PC-9 (cell line): ENCODE measurements around the gene GTF3C2.

Source experiments
- EZH2 ChIP-seq: fragments of 200-600 bp; sonication (generic); IDR thresholded peaks from 2 replicates; pipeline ENCODE4 v1.8.0; 2017; ENCODE audit warnings: antibody characterized with exemption, low read depth
- TF ChIP-seq, protein P1 (sequence below): fragments of 200-600 bp; sonication (generic); conservative IDR thresholded peaks from 2 replicates; pipeline ENCODE4 v1.6.1; 2017; ENCODE audit warnings: mixed run types, antibody characterized with exemption, mild to moderate bottlenecking, moderate library complexity

DNA sequence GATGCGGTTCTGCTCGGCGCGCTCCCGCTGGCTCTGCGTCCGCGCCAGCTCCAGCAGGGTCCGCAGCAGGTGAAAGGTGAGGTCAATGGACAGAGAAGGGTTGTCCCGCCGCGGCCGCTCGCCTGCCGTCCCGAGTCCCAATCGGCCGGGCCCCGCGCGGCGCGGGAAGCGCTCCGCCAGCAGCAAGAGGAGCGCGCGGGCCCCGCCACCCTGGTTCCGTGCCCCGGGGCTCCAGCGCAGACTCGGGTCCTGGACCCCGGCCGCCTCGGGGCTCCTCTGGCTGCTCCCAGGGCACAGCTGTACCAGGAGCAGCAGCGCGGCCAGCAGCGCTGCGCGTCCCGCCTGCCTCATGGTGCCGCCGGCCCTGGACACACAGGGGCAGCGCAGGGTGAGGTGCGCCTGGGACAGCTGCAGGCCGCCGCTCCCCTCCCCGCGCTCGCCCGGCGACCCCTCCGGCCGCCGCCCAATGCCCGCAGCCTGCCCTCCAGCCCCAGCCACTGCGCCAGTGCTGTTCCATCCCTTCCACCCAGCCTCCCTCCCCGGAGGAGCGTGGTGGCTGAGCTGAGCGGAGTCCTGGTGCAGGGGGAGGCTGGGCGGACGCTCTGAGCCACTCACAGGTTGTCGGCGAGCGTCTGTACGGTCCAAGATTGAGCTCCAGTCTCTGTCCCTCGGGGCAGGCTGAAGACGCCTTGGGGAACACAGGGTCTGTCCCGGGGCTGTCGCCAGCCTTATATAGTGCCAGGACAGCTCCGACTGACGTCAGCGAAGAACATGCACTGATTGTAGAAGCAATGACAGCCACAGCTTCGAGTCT, 48.8 kb downstream of the GTF3C2 start:
- TF ChIP-seq, protein P1, sequence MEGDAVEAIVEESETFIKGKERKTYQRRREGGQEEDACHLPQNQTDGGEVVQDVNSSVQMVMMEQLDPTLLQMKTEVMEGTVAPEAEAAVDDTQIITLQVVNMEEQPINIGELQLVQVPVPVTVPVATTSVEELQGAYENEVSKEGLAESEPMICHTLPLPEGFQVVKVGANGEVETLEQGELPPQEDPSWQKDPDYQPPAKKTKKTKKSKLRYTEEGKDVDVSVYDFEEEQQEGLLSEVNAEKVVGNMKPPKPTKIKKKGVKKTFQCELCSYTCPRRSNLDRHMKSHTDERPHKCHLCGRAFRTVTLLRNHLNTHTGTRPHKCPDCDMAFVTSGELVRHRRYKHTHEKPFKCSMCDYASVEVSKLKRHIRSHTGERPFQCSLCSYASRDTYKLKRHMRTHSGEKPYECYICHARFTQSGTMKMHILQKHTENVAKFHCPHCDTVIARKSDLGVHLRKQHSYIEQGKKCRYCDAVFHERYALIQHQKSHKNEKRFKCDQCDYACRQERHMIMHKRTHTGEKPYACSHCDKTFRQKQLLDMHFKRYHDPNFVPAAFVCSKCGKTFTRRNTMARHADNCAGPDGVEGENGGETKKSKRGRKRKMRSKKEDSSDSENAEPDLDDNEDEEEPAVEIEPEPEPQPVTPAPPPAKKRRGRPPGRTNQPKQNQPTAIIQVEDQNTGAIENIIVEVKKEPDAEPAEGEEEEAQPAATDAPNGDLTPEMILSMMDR, result no peak
- no peak for TF ChIP-seq EZH2
